ENCODE measurements around the gene UBAC1.

The UBAC1 gene, protein sequence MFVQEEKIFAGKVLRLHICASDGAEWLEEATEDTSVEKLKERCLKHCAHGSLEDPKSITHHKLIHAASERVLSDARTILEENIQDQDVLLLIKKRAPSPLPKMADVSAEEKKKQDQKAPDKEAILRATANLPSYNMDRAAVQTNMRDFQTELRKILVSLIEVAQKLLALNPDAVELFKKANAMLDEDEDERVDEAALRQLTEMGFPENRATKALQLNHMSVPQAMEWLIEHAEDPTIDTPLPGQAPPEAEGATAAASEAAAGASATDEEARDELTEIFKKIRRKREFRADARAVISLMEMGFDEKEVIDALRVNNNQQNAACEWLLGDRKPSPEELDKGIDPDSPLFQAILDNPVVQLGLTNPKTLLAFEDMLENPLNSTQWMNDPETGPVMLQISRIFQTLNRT

DNA sequence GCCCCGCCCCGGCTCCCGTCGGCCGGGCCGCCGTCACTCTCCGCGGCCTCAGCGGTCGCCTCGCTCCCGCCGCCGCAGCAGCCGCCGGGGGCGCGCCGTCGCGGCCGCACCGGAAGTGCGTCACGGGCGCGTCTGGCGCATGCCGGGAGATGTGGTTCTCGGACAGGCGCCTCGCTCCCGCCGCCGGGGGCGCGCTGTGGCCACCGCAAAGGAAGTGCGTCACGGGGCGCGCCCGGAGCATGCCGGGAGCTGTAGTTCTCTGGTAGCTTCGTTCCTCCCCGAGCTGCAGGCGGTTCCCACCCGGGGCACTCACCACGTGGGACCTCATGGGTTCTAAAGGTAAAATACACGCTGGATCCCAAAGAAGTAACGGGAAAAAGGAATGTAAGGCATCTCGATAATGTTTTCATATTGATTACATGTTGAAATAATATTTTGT is at the start of gene UBAC1:
Gene UBAC1, minus strand, starts transcription at position 97 of the 439 bp plus-strand sequence. CDS start 211 bp downstream, outside the sequence.
- DNase-seq (ENCODE audit: low read depth), result peak; percentile 86

DNA sequence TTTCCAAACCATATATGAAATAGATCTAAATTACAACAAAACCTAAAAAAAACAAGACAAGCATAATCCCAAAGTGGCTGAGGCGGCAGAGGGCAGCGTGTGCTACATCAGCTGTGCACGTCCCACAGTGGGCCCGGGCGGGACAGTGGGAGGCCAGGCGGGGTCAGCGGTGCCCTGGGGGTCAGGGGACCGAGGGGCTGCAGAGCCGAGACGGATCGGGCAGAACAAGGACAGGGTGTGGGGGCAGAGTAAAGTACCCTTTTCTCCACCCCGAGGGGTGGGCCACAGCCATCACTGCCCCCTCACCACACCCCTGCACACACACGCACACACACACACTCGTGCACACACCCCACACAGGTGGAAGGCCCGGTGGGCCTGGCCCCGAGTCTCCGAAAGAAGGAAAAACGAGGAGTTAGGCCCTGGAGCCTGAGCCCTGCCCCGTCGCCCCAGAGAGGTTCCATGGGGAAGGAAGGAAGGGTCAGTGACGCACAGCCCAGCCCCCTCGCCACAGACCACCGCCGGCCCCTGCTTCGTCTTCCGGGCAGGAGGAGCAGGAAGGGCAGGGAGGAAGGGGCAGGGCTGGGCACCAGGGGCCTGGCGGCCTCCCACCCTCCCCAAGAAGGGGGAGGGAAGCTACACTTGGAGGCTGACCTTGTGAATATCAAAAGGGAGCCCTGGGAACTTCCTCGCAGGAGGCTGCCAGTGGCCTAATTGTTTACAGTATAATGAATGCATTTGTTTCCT is 49.6 kb upstream of the UBAC1 start:
- no peak for DNase-seq (ENCODE audit: low read depth)

DNA sequence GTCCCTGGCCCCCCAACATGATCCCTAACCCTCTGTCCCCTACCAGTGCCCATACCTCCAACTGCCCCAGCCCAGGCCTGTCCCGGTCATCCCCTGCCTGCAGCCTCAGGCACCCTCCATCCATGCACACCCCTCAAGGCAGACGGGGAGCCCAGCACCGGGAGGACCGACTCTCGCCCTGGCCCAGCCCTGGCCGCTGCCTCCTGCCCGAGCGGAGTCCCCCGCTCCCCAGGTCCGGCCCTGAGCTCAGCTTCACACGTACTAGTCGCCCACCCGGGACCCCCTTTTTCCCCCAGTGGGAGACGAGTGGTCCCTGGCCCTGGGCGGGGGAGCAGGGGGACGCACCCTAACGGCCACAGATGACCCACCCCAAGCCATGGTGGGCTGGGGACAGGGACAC is 49.0 kb upstream of the UBAC1 start:
- no peak for DNase-seq (ENCODE audit: low read depth)

DNA sequence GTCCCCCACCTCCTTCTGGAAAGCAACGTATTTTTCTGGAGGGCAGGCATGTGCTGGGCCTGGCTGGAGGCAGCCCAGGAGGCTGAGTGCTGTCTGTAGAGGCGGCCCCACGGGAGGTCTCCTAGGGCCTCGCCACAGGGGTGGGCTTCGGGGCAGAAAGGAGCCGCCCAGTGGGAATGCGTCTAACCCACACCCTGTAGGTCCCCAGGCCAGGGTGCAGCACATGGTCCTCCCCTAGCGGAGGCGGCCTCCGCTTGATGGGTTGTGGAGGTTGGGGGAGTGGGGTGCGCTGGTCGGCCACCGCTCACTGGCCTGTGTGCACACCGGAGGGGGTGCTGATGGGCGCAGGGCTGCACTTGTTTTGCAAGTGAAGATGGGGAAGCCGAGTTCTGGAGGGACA is 48.3 kb upstream of the UBAC1 start:
- DNase-seq (ENCODE audit: low read depth), result no peak

DNA sequence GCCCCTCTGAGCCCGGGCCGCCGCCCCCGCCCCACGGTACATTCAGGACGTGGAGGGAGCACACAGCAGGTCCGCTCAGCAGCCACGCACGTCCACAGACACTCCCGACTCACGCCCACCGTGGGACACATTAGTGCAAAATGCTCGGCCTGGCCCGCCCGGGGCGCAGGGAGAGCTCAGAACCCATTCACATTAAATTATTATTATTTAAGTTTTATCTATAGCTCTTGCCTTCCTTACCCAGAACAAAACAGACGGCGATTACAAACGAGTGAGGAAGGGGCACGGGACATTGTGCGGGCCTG is 47.5 kb upstream of the UBAC1 start:
- DNase-seq (ENCODE audit: low read depth), result no peak

DNA sequence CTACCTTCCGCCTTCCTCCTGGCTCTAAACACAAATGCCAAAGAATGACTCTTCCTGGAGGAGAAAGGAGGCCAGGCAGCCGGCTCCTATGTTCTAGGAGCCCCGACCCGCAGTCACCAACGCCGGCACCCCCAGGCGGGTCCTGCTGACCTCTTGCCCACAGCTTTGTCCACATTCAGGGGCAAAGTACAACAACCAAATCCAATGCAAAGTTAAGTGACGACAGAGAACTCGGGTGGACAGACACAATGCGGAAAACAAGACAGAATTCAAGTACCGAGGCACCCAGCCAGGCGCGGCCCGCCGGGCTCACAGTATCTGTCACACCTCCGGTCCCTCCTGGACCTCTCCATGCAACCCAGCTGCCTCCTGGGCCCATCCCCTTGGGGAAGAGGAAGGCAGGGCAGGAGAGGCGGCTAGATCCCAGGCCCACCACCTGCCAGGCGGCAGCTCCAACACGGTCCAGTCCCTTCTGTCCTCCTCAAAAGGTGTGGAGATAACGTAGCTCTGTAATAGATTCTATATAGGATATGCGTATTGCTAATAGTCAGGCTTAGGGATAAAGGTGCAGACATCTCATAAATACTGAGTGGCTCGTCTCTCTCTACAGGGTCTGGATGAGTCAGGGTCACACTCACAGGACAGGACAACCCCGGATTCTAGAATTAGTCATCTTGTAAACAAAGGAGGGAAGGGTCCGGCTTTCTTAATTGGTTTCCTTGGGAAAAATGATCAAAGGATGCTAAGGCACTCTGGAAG is 46.9 kb upstream of the UBAC1 start:
- no peak for DNase-seq (ENCODE audit: low read depth)

DNA sequence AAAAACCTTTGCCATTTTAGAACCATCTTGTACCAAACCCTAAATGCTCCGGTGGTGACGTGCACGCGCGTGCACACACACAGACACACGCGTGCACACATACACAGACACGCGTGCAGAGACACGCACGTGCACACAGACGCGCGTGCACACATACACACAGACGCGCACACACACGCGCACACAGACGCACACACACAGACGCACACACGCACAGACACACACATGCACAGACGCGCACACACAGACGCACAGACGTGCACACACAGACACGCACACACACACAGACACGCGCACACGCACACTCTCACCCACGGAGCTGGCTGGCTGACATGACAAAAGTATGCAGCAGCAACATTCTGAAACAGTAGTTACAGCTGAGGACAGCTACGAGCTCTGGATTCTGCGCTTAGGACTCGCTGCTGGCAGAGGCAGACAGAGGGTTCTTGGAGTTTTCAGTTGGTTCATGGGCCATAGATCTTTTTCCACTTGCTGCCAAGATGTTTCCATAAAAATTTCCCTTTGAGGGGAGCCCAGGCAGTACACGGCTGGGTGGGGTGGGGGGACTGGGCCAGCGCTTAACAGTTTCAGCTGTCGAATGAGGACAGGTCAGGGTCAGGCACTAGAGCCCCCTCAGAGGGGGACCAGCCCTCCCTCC is 46.2 kb upstream of the UBAC1 start:
- no peak for DNase-seq (ENCODE audit: low read depth)

DNA sequence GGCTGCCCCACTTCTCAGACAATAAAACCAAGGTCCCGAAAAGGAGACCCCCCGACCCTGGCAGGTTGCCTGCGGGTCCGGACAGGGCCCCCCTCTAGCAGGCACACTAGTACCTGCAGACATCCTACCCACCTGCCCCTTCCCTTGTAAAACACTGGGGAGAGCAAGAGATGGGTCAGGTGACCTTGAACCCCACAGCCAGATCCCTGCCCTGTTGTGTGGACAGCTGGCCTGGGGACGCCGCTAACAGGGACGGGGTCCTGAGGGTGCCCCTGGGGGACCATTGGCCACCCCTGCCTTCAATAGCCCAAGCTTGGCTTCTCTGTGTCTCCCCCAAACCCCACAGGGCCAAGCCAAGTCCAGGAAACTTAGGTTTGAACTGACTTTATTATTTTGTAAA is 45.0 kb upstream of the UBAC1 start:
- no peak for DNase-seq (ENCODE audit: low read depth)

DNA sequence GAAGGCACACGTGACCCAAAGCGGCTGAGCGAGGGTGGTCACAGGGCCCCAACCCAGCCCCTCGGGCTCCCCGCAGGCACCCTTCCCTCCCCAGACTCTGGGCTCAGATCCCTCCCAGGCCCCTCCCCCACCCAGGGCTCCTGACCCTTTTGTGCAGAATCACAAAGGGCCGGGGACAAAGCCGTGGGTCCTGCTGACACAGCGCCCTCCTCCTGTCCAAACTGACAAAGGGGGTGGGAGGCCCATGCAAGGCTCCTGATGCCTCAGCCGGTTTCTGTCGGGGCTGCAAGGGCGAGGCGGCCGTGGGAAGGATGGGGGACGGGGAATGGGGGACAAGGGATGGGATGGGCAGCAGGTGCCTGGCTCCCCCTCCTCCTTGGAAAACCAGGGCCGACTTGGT is 43.5 kb upstream of the UBAC1 start:
- no peak for DNase-seq (ENCODE audit: low read depth)

DNA sequence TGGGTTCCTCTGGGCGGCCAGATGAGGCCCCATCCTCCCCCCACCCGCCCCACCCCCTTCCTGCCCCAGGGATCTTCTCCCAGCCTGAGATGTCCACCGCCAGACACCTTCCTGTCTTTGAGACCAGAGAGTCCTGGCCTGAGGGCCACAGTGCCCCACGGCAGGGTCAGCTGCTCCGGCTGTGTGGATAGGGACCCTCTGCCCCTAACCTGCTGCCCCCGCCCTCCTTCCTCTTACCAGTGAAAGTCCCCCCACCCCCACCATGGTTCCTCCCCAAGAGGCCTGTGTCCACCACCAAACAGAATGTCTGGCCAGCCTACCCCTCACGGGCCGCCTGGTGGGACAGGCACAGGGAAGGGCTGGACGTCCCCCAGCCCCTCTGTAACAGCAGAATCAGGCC is 43.0 kb upstream of the UBAC1 start:
- no peak for DNase-seq (ENCODE audit: low read depth)

DNA sequence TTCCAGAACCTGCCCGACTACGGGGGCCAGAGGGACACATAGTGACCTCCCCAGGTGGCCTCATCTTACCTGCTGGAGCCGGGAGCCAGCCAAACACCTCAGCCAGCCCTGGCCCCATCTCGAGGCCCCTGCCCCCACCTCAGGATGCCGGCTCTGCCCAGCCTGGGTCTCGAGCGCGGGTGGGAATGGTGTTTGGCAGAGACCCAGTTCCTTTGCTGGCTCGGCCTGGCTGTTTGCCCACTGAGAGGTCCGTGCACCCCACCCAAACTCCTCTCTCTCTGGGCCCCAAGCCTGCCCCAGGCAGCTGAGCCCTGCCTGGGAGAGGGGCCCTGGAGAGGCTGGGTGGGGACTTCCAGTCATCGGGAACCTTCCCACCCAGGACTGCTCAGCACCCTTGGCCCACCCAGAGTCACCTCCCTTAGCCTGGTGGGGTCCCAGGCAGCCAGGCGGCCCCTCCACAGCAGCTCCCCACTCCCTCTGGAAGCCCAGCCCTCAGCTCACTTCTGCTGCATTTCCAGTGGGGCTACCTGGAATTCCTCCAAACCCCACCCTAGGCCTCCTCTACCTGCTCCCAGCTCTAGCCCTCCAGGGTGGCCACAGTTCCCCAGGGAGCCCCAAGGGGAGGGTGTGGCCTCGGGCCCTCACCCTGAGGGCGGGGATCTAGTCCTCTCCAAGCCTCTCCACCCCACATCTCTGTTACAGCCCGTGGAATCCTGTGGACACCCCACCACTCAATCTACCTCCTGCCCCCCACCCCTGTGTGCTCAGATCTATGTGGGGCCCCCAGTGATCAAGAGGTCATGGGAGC is 42.4 kb upstream of the UBAC1 start:
- DNase-seq (ENCODE audit: low read depth), result no peak

DNA sequence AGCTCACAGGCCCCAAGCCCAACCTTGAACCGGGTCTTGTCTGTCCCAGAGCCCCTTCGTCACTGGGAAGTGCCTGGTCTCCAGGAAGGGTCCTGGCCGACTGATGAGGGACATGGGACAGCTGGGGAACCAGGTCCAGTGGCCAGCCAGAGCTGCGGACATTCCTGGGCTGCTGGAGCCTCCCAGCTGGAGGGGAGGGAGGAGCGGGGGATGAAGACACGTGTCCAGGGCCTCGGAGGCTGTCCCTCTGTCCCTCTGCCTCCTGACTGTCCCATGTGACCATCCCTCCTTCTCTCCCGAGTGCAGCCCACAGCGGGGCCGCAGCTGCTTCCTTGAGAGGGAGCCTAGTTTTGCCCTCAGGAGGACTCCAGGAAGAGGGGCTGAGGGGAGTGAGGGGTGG is 41.7 kb upstream of the UBAC1 start:
- no peak for DNase-seq (ENCODE audit: low read depth)

DNA sequence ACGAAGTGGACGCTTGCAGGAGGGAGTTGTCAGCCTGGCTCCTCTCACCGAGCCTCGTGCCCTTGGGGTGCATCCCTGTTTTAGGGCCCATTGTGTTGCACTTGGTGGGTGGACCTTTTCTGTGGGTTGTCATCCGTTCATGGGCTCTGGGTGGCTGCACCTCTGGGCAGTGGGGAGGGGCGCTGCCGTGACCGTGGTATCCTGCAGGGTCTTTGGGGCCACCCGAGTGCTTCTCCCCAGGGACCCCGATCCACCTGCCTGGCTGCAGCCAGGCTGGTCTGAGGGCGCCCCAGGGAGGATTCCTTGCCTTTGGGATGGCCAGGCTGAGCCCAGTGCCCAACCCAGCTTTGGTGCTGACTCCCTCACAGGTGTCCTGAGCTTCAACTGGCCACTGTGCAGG is 41.0 kb upstream of the UBAC1 start:
- no peak for DNase-seq (ENCODE audit: low read depth)

DNA sequence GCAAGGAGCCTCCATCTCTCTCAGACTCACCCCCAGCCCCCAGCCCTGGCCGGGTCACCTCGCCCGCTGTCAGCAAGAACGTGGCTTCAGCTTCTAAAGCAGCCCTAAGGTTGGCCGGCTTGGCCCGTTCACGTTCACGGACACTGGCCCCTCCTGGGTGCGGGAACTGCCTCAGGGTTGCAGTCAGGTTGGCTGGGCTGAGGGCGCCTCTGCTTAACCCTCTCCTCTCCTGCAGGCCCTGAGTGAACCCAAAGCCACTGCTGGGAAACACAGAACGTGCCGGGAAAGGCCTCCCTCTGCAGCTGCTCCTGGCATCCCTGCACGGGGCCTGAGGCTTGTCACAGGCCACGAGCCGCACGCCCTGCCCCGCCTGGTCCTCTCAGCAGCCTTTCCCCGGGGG is 40.1 kb upstream of the UBAC1 start:
- no peak for DNase-seq (ENCODE audit: low read depth)

DNA sequence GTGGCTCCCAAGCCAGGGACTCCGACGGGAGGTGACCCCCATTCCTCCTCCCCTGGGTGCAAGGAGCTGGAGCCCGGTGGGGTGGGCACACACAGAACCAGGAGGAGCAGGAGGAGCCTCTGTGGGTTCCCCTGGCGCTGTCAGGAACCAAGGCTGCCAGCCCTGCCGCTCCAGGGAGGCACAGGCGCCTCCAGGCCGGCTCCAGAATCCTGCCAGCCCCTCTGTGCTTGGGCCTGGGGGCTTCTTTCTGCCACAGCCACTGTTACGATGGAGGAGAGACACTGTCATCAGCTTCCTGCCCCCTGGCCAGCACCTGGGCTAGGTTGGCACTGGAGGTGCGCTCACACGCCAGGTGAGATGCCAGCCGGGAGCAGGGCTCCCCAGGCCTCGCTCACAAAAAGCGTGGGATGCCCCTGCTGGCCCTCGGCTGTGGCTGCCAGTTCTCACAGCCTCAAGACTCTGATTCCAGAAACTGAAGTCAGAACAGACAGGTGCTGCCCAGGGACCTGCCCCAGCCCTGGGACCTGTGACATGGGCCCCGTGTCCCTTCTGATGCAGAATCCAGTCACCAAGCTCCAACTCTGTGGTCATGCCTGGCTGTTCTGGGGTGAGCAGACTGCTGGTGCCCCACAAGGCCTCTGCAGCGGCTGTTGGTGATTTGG is 37.4 kb upstream of the UBAC1 start:
- no peak for DNase-seq (ENCODE audit: low read depth)

DNA sequence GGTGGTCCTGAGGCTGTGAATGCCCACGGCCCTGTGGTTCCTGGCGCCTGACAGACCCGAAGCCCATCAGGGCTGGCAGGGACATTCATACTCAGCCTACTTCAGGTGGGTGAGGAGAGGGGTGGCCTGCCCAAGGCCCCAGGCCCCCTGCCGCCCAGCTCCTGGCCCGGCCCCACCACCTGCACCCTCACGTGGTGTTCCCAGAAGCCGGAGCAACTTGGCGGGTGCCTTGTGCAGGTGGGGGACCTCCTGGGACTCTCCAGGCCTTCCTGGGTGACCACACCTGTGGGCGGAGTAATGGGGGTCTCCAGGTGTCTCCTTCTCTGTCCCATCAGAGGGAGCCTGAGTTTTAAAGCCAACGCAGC is 36.8 kb upstream of the UBAC1 start:
- no peak for DNase-seq (ENCODE audit: low read depth)

DNA sequence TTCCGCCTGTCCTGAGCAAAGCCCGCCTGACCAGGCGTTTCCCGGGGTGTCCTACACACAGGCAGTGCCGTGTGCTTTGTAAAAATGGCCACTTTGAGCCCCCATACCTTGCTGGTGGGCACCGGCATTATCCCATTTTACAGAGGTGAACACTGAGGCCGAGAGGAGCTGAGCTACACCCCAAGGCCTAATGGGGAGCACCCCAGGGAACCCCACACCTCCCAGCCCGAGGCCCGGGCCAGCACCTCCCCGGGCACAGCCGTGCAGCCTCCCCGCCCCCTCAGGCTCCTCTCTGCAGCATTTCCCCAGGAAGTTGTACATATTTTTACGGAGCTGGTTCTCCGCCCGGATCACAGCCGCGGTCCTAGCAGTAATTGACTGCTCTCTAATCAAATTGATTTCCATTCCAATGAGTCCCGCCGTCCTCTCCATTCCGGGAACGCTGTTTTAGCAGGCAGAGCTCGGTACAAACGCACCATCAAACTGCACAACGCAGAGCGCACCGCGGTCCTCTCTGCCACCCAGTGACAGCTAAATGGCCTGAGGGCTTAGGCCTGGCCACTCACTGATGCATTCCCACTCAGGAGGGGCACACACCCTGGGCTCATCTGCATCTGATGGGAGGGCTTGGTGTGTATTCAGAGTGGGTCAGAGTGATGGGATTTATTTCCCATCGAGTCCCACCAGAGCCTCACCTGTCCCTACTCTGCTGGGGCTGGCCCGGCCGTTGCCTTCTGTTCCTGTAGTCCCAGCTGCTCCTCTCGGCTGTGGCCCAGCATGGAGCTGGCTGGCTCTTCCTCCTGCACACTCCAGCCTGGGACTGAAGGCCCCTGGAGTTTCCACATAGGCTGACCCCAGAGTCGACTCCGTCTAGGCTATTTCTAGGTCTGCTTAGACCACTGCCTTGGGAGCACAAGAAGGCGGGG is 36.2 kb upstream of the UBAC1 start:
- no peak for DNase-seq (ENCODE audit: low read depth)

DNA sequence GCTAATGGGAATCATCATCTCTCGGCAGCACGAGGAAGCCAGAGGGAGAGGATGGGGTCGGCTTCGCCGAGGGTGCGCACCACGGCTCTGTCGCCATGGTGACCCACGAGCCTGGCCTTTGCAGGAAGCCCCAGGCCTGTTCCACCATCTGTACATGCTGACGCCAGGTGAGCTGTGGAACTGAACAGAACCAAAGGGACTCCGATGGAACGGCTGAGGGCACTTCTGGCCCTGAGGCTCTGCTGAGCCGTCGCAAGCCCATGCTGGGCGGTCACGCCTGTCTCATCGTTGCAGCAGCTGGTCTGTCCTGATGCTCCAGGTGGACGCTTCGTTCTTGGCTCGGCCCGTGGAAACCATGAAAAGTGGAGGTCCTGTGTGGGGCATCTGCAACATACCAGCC is 34.6 kb upstream of the UBAC1 start:
- DNase-seq (ENCODE audit: low read depth), result no peak

DNA sequence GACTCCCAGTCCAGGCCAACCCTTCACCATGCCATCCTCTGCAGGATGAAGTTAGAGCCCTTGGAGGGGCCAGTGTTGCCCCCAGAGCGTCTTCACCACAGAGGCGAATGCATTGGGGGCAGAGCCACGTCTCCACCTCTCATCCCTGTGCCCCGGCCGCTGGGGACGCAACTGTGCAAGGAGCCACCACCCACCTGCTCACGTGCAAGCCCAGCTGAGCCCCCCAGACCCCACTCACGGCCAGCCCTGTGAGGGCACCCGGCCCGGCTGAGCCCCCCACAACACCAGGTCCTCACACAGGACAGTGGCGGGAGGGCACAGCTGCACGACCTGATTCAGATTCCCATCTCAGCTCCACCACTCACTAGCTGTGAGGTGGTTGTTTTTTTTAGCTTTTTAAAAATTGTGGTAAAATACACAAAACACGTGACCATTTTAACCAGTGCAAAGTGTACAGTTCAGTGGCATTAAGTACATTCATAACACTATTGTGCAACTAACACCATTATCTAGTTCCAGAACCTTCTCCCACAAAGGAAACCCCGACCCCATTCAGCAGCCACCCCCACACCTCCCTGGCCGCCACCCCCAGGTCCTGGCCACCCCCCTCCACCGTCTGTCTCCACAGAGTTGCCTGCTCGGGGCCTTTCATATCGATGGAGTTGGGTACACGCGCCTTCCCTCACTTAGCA is 33.5 kb upstream of the UBAC1 start:
- no peak for DNase-seq (ENCODE audit: low read depth)

All from stimulated activated CD8-positive, alpha-beta memory T cell treated with anti-CD3 and anti-CD28 coated beads, Interleukin-15, amount 100 ng/mL, for 1 hour (primary cell).